Natural killer cell (primary cell): Measurements from ENCODE around the gene ARL11. TPM values are rescaled to one million over a fixed set of nuclear protein-coding genes. Genes with fewer than 3 reads are reported as not detected.
A peak's percentile ranks its signal among the peaks of the same experiment; 100 is the strongest.

Experiments used
- ATAC-seq, 3 donors: fragments of 150-1000 bp in 2 of 3; fragments of 200-7000 bp in 1 of 3; cut with Tn5 transposase; 1 replicate in 1 of 3; 2 replicates in 2 of 3; pipeline ENCODE4 v1.10.0; 2021; ENCODE audit warnings: mild to moderate bottlenecking in 2 of 3, moderate library complexity in 2 of 3
- DNase-seq, 2 donors: peaks; one replicate each; pipeline versions ENCODE4 v3.0.0 to v3.0.0-alpha.2; 2013 to 2021; ENCODE audit warnings: mixed read lengths in 1 of 2
- H3K27ac ChIP-seq: one replicate; pipeline ENCODE4 v1.5.1; 2013; ENCODE audit warnings: mild to moderate bottlenecking, low read length
- H3K27me3 ChIP-seq: one replicate; pipeline ENCODE4 v1.6.1; 2013; ENCODE audit warnings: low read length; ENCODE audit not compliant: control insufficient read depth, insufficient read depth
- H3K36me3 ChIP-seq: one replicate; pipeline ENCODE4 v1.6.1; 2013; ENCODE audit warnings: low read length; ENCODE audit not compliant: control insufficient read depth, insufficient read depth
- H3K4me1 ChIP-seq: one replicate; pipeline ENCODE4 v1.6.1; 2013; ENCODE audit warnings: low read length; ENCODE audit not compliant: control insufficient read depth, insufficient read depth
- H3K4me3 ChIP-seq: one replicate; pipeline ENCODE4 v1.5.1; 2013; ENCODE audit warnings: low read length
- H3K9me3 ChIP-seq: one replicate; pipeline ENCODE4 v1.6.1; 2013; ENCODE audit warnings: low read length; ENCODE audit not compliant: control insufficient read depth, insufficient read depth
- H3K27ac Mint-ChIP-seq, 2 donors: one replicate each; pipeline ENCODE4 v1.8.0; 2022; ENCODE audit warnings: mild to moderate bottlenecking in 2 of 2, mixed read lengths in 2 of 2, moderate library complexity in 1 of 2
- H3K27me3 Mint-ChIP-seq, 2 donors: one replicate each; pipeline ENCODE4 v1.8.0; 2022; ENCODE audit warnings: low read depth in 2 of 2, mixed read lengths in 2 of 2
- H3K36me3 Mint-ChIP-seq: one replicate; pipeline ENCODE4 v1.8.0; 2022; ENCODE audit warnings: mixed read lengths
- H3K4me1 Mint-ChIP-seq, 2 donors: one replicate each; pipeline ENCODE4 v1.8.0; 2022; ENCODE audit warnings: mixed read lengths in 2 of 2
- H3K4me3 Mint-ChIP-seq: one replicate; pipeline ENCODE4 v1.8.0; 2022; ENCODE audit warnings: mild to moderate bottlenecking, moderate library complexity, mixed read lengths
- H3K9me3 Mint-ChIP-seq, 2 donors: one replicate each; pipeline ENCODE4 v1.8.0; 2022; ENCODE audit warnings: mixed read lengths in 2 of 2
- WGBS: methylation state at CpG from one replicate; pipeline ENCODE4 v1.1.7; 2013; ENCODE audit warnings: missing lambda C conversion rate; ENCODE audit not compliant: insufficient coverage; 5-methylcytosine and 5-hydroxymethylcytosine counted together
- intact Hi-C: fragments of 100-400 bp; cut with micrococcal nuclease; formaldehyde crosslinking; loops from one replicate; pipeline ENCODE4 v1.14.2; 2022
- total RNA-seq, 4 donors: library from RNA; stranded (reverse); fragments of 120-200 nt in 1 of 4; gene quantifications; one replicate each; pipeline versions ENCODE4 v1.2.3 to v1.2.4, GENCODE V29; 2013 to 2022
- TF ChIP-seq, protein P1 (sequence below): fragments of 200-600 bp; IDR thresholded peaks from one replicate; pipeline ENCODE4 v1.8.0; 2022; ENCODE audit warnings: antibody characterized with exemption

Gene ARL11
- total RNA-seq, 3 donors from 2014 or later (not counting 1 experiment from before 2014, with no cell fraction given): 0.48 to 1.5 (median 0.61) TPM

GRCh38 chr13:49616676-49617065 lies 11.6 kb upstream of the ARL11 start:
- no peaks in the 10 kb centered on the region for H3K27me3 ChIP-seq
- H3K36me3 Mint-ChIP-seq: no peaks in the 10 kb centered on the region
- TF ChIP-seq, protein P1, sequence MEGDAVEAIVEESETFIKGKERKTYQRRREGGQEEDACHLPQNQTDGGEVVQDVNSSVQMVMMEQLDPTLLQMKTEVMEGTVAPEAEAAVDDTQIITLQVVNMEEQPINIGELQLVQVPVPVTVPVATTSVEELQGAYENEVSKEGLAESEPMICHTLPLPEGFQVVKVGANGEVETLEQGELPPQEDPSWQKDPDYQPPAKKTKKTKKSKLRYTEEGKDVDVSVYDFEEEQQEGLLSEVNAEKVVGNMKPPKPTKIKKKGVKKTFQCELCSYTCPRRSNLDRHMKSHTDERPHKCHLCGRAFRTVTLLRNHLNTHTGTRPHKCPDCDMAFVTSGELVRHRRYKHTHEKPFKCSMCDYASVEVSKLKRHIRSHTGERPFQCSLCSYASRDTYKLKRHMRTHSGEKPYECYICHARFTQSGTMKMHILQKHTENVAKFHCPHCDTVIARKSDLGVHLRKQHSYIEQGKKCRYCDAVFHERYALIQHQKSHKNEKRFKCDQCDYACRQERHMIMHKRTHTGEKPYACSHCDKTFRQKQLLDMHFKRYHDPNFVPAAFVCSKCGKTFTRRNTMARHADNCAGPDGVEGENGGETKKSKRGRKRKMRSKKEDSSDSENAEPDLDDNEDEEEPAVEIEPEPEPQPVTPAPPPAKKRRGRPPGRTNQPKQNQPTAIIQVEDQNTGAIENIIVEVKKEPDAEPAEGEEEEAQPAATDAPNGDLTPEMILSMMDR: no peak

DNA sequence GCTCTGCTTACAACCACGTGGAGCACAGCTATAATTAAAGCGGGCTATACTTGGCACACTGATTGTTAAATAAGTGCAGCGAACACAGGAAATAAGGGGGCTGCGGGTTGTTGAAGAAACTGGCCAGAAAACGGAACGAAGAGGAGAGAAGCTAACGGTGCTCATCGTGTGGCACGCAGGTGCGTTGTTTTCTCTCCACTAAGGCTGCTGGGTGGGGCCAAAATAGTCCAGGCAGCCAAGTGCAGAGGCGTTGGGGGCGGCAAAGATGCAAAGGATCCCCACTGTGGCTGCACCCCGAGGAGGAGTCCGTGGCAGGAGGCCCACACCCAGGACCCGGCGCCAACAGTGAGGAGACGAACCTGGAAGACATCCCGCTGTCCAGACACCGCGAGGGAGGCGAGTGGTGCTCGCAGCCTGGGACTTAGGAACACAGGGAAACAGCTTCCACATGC lies 8.1 kb upstream of the ARL11 start:
- WGBS: 58% methylated on average over 22 of the region's 22 CpGs

More at GRCh38 chr13:49616676-49617065, 11.6 kb upstream of the ARL11 start:
- no peaks in the 10 kb centered on the region for H3K4me1 ChIP-seq
- intact Hi-C loops: no loop called here
- Mint-ChIP-seq H3K27me3 (no peaks in the 10 kb centered on the region), H3K27ac (no peak overlapping the region), H3K4me3 (no peak overlapping the region), H3K4me1 (peaks cover 0 to 5% of the 10 kb centered on the region in 2 donors), H3K9me3 (no peaks in the 10 kb centered on the region)
- H3K9me3 ChIP-seq: no peaks in the 10 kb centered on the region
- H3K27ac ChIP-seq: no peak overlapping the region
- ATAC-seq (no peak), DNase-seq (no peak)
- 100% methylated on average over 3 of the region's 3 CpGs for WGBS
- H3K36me3 ChIP-seq: no peaks in the 10 kb centered on the region
- no peak overlapping the region for H3K4me3 ChIP-seq

DNA sequence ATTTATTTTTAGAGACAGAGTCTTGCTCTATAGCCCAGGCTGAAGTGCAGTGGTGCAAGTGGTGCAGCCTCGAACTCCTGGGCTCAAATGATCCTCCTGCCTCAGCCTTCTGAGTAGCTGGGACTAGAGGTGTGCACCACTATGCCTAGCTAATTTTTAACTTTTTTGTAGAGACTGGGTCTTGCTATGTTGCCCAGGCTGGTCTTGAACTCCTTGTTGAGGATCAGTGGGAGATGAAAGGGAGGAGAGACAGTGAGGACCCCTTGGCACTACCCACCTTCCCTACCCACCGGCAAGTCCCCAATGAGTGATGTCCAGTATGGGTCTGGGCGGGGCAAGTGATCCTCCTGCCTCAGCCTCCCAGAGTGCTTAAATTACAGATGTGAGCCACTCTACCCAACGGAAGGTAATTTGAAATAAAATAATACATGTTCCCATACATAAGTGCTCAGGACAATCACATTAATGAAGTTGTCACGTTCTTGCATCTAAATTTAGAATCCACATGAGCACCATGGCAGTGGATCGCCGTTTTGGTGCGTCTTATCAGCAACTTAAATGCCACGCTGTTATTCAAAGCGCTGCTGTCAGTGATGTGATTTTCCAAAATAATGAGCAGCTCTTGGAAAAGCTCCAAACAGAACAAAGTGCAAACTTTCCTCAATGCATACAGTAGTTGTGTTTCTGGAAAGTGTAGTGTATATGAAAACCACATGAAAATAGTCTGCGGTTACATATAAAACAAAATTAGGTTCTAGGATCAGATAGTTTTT lies 5.9 kb upstream of the ARL11 start:
- Histone ChIP-seq H3K9me3 (no peaks in the 10 kb centered on the region), H3K27ac (no peak overlapping the region), H3K4me3 (no peak overlapping the region), H3K27me3 (no peaks in the 10 kb centered on the region), H3K36me3 (no peaks in the 10 kb centered on the region), H3K4me1 (no peaks in the 10 kb centered on the region)
- intact Hi-C loops: no loop called here
- ATAC-seq: no peak
- TF ChIP-seq, protein P1: no peak
- Mint-ChIP-seq H3K27ac (no peak overlapping the region), H3K9me3 (no peaks in the 10 kb centered on the region), H3K27me3 (no peaks in the 10 kb centered on the region), H3K4me3 (no peak overlapping the region), H3K36me3 (no peaks in the 10 kb centered on the region), H3K4me1 (peaks cover 0 to 5% of the 10 kb centered on the region in 2 donors)
- 89% methylated on average over 10 of the region's 11 CpGs for WGBS
- no peak for DNase-seq

More for the DNA sequence above, 8.1 kb upstream of the ARL11 start:
- Histone ChIP-seq H3K4me1 (no peaks in the 10 kb centered on the region), H3K27me3 (no peaks in the 10 kb centered on the region), H3K4me3 (no peak overlapping the region), H3K9me3 (no peaks in the 10 kb centered on the region), H3K27ac (no peak overlapping the region), H3K36me3 (no peaks in the 10 kb centered on the region)
- Mint-ChIP-seq H3K27me3 (no peaks in the 10 kb centered on the region), H3K4me1 (peaks cover 0 to 5% of the 10 kb centered on the region in 2 donors), H3K9me3 (no peaks in the 10 kb centered on the region), H3K27ac (no peak overlapping the region), H3K36me3 (no peaks in the 10 kb centered on the region), H3K4me3 (peak overlapping the region; percentile 6)
- no peak for ATAC-seq
- intact Hi-C loops: no loop called here
- DNase-seq: no peak
- TF ChIP-seq, protein P1: no peak
